Activated CD4-positive, alpha-beta T cell treated with anti-CD3 and anti-CD28 coated beads, Interleukin-2, amount 50 U/mL, for 48 hours (primary cell): Measurements from ENCODE around the gene ABHD14A.

ENCODE experiments used
- DNase-seq, 2 experiments: peaks; one replicate each; pipeline ENCODE4 v3.0.0-alpha.2; 2020

ABHD14A gene

DNA sequence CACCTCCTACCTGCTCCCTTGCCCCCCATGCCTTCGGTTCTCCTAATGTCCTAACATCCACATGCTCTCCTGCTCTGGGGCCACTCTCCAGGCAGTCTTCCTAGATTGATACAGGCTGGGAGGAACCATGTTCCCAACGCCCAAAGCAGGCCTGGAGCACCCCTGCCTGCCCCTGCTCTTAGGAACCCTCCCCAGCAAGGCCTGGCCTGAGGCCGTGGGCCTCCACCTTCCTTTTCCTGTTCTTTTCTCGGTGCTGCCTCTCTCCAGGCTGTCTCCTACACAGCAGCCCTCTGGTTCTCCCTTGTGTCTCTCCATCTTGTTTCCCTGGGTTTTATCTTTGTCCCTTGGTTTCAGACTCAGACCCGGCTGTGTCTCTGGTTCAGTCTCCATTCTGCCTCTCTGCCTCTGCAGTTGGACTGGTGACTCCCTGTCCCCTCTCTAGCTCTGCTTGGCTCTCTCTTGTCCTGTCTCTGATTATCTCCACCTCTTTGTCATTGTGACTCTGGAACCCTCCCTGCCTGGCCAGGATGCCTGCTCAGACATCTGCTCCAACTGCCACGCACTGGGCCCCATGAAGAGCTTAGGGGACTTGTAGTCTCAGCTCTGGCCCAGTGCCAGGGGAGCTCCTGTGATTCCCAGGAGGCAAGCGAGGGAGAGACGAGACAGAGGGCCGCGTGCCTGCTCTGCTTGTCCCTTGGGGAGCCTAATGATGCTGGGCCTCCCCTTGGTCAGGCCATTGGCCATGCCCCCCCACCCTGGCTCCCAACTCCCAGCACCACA, 46.8 kb downstream of the ABHD14A start:
- no peak for DNase-seq

DNA sequence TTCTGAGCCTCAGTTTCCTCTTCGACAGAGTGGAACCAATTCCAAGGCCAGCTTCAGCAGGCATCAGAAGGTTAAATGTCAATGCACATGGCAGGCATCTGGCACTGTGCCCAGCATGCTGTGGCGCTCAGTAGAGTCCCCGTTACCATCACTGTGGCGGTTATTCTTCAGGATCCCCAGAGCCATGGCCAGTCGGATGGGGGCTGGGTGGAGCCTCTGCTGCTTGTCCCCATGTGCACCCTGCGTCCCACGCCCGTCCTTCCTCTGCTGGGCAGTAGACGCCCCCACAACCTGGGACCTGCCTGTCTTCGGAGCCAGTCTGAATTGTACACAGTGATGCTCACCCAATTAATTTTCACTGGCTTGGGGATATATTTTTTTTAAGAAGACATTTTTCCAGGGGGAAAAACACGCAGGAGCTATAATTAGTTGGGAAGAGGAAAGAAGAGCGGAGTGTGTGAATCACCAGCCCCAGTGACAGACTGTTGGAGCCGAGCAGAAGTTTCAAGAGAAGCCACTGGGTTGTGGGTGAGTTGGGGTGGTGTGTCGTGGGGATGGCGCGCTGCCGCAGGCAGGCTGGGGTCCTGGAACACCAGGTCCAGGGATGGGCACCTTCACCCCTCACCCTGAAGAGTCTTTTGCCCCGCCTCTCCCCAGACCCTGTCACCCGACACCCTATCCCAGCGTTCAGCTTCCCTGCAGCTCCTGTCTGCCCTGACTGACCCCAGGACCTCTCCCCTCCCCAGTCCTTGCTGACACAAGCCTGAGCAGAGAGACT, 47.6 kb downstream of the ABHD14A start:
- DNase-seq: no peak

DNA sequence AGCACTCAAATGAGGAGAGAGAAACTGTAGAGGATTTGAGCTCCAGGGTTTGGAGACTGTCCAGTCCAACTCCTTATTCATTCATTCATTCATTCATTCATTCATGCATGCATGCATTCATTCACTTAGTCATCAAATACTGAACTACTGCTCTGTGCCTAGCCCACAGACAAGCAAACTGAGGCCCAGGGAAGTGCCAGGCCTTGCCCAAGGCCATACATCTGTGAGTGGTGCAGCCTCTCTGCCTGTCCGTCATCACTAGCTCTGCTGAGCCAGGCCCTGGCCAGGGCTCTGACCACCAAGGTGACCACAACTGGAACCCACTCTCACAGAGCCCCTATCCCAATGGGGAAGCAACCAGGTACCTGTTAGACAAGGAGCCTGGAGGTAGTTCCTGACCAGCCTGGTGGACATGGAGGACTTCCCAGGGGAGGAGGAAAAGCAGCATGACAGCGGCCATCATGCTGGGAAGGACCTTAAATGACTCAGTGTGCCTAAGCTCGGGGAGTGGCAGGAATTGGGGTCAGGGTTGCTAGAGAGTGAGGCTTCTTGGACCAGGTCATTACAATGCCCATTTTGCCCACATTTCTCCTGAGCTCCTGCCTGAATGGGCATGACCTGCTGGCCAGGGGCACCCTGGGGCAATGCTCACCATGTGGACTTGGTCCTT, 48.4 kb downstream of the ABHD14A start:
- DNase-seq: no peak

DNA sequence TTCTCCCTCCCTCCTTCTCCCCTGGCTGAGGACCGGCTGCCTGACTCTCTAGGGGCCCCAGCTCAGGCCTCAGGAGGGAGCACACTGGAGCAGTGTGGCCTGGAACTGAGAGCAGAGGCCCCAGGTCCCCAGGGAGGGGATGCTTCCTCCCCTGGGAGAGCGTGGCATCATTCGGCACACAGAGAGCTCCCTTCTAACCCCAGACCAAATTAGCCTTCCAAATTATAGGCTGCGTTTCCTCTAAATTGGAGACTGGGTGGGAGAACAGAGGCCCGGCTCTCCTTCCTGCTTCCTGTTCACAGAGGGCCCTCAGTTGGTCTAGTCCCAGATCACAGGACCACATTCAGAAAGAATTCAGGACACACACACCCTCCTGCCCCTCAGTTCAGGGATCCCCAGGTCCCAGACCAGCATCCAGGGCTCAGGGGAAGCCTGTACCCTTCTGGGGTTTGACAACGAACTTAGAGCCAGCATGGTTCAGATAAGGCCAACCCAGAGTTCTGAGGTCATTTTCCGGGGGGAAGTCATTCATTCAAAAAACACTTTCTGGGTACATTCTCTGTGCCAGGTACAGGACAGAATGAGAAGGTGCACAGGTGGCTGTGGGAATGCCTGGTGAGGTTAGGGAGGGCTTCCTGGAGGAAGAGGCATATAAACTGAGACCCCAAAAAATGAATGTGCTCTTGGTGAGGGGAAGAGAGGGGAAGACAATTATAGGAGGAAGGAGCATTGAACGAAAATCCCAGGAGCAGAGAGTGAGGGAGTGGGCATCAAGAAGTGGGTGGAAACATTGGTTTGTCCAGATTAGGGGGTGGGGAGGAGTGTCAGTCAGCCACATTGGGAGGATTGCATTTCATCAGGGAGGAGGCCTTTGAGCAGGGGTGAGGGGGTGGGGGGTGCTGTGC, 49.2 kb downstream of the ABHD14A start:
- no peak for DNase-seq

DNA sequence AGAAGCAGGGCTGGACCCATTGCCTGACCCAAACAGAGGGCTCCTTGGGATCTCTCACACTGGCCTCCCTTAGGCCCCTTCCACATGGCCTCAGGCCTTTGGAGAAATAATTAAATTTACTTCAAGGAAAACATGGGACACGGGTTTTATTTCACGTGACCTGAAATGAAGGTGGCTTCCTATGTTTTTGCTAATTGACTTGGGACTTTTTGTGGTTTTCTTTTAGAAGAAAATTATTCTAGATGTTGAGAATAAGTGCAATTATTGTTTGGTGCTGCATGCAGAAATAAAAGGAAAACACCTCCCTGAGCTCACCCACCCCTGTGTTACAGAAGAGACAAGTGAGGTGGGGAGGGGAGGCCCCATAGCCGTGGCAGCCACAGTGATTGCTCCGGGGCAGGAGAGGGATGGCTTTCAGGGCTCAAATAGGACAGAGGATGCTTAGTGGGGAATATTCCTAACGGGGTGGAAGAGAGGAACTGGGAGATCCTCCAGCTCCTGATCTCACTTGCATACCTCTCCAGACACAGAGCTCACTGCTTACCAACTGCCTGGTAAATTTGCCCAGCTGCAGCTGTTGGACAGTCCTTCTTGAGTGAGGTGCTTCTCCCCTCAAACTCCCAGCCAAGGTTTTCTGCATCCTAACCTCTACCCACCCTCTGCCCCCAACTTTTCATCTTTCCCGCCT, 50.0 kb downstream of the ABHD14A start:
- DNase-seq: no peak

DNA sequence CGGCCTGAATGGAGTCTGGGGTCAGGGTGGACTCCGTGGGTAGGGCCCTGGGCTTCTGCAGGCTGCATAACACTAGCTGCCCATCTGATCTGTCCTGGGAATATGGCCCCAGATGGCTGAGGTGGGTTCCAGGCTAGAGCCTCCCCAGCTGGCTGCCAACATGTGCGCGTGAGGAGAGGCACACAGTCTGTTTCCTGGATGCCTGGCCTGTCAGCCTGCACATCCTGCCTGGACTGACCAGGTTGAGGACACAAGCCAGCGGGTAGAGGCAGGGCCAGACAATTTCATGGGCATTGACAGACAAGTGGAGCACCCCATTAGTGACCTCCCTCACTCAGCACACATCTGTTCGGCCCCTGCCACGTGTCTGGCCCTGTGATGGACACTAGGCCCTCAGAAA, 50.6 kb downstream of the ABHD14A start:
- no peak for DNase-seq

DNA sequence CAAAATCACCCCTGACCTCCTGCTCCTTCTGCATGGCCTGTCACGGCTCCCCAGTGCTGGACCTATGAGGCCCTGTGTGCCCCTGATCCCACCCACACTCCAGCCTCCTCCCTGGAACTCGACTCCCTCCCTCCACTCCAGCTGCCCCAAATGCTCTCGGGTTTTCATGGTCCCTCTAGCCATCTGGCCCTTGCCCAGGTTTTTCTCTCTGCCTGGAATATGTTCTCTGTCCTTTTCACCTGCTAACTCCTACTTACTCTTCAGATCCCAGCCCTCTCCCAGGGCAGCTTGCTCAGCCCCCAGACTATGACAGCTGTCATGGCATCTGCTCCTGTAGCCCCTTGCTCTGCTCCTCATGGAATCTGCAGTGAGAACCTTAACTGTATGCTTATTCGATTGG, 51.2 kb downstream of the ABHD14A start:
- DNase-seq: no peak

DNA sequence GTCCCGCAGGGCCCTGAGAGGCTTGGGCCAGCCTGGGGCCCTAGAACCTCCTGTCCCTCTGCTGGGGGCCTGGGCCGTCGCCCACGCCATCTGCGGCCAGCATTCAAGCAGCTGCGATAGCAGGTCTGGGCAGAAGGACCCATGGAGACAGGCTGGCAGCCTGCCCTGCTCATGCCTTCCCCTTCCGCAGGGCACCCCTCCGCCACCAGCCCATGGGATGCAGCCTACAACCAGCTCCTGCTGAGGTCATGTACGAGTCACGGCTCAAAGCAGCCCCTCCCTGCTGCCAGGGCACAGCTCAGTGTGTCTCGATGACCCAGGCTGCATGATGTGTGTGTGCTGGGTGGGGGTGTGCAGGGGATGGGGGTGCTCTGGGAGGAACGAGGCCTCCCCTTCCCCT, 53.7 kb downstream of the ABHD14A start:
- DNase-seq: no peak

DNA sequence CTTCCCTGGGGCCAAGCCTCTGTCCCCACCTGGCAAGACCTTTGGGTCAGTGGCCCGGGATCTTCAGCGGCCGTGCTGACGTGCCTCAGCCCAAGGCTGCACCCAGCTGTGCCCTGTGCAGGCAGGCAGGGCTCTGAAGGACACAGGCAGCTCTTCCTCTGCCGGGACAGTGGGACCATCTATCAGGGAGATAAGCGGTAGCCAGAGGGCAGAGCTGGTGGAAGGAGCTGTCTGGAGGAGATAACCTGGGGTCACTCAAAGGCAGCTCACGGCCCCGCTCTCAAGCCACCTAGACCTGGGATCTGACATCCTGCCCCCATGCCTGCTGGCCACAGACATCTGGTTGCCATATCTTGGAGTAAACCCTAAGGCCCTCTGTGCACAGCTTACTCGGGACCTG, 54.2 kb downstream of the ABHD14A start:
- no peak for DNase-seq

DNA sequence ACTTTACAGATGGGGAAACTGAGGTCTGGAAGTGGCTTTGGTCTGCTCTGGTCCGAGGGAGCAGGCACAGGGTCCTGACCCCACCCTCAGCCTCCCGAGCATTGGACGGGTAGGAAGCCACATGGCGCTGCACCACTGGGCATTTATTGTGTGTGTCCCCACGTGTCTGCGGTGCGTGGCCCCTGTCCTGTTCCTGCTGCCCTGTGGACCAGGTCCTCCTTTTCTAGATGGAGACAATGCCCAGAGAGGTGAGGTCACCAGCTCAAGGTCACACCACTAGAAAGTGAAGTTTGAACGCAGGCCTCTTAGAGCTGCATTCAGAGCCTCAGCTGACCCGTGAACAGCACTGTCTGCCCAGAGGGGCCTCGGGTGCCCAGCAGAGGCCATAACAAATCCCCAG, 54.7 kb downstream of the ABHD14A start:
- no peak for DNase-seq
